GM12878 (cell line): ENCODE results near the gene SNED1. TPM values are rescaled to one million over a fixed set of nuclear protein-coding genes. Genes with fewer than 3 reads are reported as not detected.

Source experiments
- CTCF ChIP-seq, 3 experiments: IDR thresholded peaks in 2 of 3; conservative IDR thresholded peaks in 1 of 3; 2 replicates each; pipeline ENCODE4 v1.5.1; 2011; ENCODE audit warnings: low read depth in 3 of 3, low read length in 3 of 3, mild to moderate bottlenecking in 3 of 3, control low read depth in 2 of 3, moderate library complexity in 2 of 3, inconsistent platforms in 1 of 3, mixed read lengths in 1 of 3; ENCODE audit not compliant: control insufficient read depth in 2 of 3, insufficient read depth in 1 of 3; ENCODE audit errors: extremely low read depth in 1 of 3
- EED ChIP-seq: sonication (generic); IDR thresholded peaks from 2 replicates; pipeline ENCODE4 v1.6.1; 2016; ENCODE audit warnings: antibody characterized with exemption, low read depth
- ESRRA ChIP-seq: IDR thresholded peaks from 2 replicates; pipeline ENCODE4 v1.6.1; 2012; ENCODE audit warnings: mild to moderate bottlenecking, low read length, improper control_type of control experiment
- HCFC1 ChIP-seq: fragments of 150-350 bp; IDR thresholded peaks from 2 replicates; pipeline ENCODE4 v1.6.1; 2014; ENCODE audit warnings: low read length
- HDAC2 ChIP-seq: fragments of 200-600 bp; sonication (generic); IDR thresholded peaks from 2 replicates; pipeline ENCODE4 v1.6.1; 2017
- JUND ChIP-seq: IDR thresholded peaks from 2 replicates; pipeline ENCODE4 v1.6.1; 2012; ENCODE audit warnings: low read depth, mild to moderate bottlenecking, low read length, improper control_type of control experiment, moderate library complexity
- LARP7 ChIP-seq: fragments of 450-650 bp; IDR thresholded peaks from 2 replicates; pipeline ENCODE4 v1.6.1; 2017; ENCODE audit warnings: mild to moderate bottlenecking
- REST ChIP-seq: IDR thresholded peaks from 2 replicates; pipeline ENCODE4 v1.6.1; 2012; ENCODE audit warnings: mild to moderate bottlenecking, low read depth, low read length
- RUNX3 ChIP-seq: IDR thresholded peaks from 2 replicates; pipeline ENCODE4 v1.6.1; 2012; ENCODE audit warnings: low read length, inconsistent platforms
- TBL1XR1 ChIP-seq: IDR thresholded peaks from 2 replicates; pipeline ENCODE4 v1.6.1; 2012; ENCODE audit warnings: low read depth, low read length, improper control_type of control experiment
- ZNF274 ChIP-seq: IDR thresholded peaks from one replicate; pipeline ENCODE4 v1.8.0; 2011; ENCODE audit not compliant: insufficient read length, insufficient read depth
- polyA plus RNA-seq, 11 experiments: library from polyadenylated mRNA; depleted of rRNA in 4 of 11; unstranded in 6 of 11; stranded (reverse) in 5 of 11; fragments of >200 nt; fragmentation: Nextera tagmentation in 4 of 11; fragmentation: Illumina TruSeq in 1 of 11; extraction: Ambion mirVana in 4 of 11; extraction: Trizol in 1 of 11; gene quantifications; 1 replicate in 1 of 11; 2 replicates in 10 of 11; pipeline versions ENCODE4 v1.2.1 to v1.2.3, GENCODE V29; 2011 to 2016; ENCODE audit warnings: inconsistent platforms in 2 of 11, missing spikeins in 2 of 11, low read depth in 1 of 11
- total RNA-seq, 4 experiments: library from RNA; depleted of rRNA in 3 of 4; stranded (reverse); fragments of >200 nt in 3 of 4; fragmentation: Illumina TruSeq in 1 of 4; extraction: Trizol in 1 of 4; gene quantifications; 2 replicates each; pipeline versions ENCODE4 v1.2.1 to v1.2.3, GENCODE V29; 2013 to 2021
- TF ChIP-seq, protein P1 (sequence below): fragments of 450-650 bp; formaldehyde crosslinking; IDR thresholded peaks from 2 replicates; pipeline ENCODE4 v1.4.0; 2020; ENCODE audit warnings: mild to moderate bottlenecking, moderate library complexity
- TF ChIP-seq, protein P2 (sequence below): fragments of 450-650 bp; formaldehyde crosslinking; IDR thresholded peaks from 2 replicates; pipeline ENCODE4 v1.5.0; 2022; ENCODE audit warnings: mild to moderate bottlenecking, missing genetic modification characterization

The SNED1 gene
- total and polyA plus RNA-seq, 10 of the 15 experiments (the other 5 are each of a cell fraction or from before 2014, with no cell fraction given), result 0.05 to 8.4 (median 3.0) TPM

DNA sequence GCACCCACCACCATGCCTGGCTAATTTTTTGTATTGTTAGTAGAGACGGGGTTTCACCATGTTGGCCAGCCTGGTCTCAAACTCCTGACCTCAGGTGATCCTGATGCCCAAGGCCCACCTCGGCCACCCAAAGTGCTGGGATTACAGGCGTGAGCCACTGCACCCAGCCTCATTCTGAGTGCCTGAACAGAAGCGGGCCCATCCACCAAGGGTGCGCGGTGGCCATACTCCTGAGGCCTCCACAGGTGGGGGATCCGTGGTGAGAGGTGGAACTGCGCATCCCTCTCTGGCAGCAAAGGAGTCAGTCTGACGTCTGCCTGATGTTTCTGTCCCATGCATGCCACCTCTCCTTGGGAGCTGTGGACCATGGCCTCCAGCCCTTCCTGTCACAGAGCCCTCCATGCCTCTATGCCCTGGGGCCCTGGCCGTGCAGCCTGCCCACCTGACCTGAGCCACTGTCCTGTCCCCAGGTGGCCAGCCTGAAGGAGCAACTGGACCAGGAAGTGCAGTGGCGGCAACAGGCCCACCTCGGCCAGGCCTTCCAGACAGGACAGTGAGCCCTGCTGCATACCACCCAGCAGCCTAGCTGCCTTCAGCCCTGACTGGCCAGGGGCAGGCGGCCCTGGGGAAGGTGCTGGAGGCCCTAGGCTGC is 7.6 kb upstream of the SNED1 start (continued):
- TF ChIP-seq, protein P1, sequence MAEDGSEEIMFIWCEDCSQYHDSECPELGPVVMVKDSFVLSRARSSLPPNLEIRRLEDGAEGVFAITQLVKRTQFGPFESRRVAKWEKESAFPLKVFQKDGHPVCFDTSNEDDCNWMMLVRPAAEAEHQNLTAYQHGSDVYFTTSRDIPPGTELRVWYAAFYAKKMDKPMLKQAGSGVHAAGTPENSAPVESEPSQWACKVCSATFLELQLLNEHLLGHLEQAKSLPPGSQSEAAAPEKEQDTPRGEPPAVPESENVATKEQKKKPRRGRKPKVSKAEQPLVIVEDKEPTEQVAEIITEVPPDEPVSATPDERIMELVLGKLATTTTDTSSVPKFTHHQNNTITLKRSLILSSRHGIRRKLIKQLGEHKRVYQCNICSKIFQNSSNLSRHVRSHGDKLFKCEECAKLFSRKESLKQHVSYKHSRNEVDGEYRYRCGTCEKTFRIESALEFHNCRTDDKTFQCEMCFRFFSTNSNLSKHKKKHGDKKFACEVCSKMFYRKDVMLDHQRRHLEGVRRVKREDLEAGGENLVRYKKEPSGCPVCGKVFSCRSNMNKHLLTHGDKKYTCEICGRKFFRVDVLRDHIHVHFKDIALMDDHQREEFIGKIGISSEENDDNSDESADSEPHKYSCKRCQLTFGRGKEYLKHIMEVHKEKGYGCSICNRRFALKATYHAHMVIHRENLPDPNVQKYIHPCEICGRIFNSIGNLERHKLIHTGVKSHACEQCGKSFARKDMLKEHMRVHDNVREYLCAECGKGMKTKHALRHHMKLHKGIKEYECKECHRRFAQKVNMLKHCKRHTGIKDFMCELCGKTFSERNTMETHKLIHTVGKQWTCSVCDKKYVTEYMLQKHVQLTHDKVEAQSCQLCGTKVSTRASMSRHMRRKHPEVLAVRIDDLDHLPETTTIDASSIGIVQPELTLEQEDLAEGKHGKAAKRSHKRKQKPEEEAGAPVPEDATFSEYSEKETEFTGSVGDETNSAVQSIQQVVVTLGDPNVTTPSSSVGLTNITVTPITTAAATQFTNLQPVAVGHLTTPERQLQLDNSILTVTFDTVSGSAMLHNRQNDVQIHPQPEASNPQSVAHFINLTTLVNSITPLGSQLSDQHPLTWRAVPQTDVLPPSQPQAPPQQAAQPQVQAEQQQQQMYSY (CRISPR knock-in tag), result no peak
- TF ChIP-seq ZNF274, result no peak
- TF ChIP-seq TBL1XR1, result no peak
- no peak for TF ChIP-seq CTCF (IDR thresholded peaks at IDR 0.05 in 2 of 3, conservative IDR thresholded peaks at IDR 0.05 in 1 of 3; ENCODE audit: control insufficient read depth in 2 of 3, extremely low read depth in 1 of 3, insufficient read depth in 1 of 3, low read depth in 3 of 3, low read length in 3 of 3)
- no peak for TF ChIP-seq RUNX3
- TF ChIP-seq ESRRA, result no peak
- TF ChIP-seq LARP7, result no peak
- TF ChIP-seq JUND, result no peak
- no peak for TF ChIP-seq REST
- TF ChIP-seq HCFC1, result no peak
- TF ChIP-seq EED, result no peak
- TF ChIP-seq, protein P2, sequence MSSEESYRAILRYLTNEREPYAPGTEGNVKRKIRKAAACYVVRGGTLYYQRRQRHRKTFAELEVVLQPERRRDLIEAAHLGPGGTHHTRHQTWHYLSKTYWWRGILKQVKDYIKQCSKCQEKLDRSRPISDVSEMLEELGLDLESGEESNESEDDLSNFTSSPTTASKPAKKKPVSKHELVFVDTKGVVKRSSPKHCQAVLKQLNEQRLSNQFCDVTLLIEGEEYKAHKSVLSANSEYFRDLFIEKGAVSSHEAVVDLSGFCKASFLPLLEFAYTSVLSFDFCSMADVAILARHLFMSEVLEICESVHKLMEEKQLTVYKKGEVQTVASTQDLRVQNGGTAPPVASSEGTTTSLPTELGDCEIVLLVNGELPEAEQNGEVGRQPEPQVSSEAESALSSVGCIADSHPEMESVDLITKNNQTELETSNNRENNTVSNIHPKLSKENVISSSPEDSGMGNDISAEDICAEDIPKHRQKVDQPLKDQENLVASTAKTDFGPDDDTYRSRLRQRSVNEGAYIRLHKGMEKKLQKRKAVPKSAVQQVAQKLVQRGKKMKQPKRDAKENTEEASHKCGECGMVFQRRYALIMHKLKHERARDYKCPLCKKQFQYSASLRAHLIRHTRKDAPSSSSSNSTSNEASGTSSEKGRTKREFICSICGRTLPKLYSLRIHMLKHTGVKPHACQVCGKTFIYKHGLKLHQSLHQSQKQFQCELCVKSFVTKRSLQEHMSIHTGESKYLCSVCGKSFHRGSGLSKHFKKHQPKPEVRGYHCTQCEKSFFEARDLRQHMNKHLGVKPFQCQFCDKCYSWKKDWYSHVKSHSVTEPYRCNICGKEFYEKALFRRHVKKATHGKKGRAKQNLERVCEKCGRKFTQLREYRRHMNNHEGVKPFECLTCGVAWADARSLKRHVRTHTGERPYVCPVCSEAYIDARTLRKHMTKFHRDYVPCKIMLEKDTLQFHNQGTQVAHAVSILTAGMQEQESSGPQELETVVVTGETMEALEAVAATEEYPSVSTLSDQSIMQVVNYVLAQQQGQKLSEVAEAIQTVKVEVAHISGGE (CRISPR knock-in tag), result no peak
- no peak for TF ChIP-seq HDAC2
- TF ChIP-seq, all 136 proteins: peak for 0
